ENCODE measurements around the gene CD93. TPM values are rescaled to one million over a fixed set of nuclear protein-coding genes. Genes with fewer than 3 reads are reported as not detected.

CD93 gene
- total RNA-seq, 1 donor from 2014 or later: not detected

- H3K27ac Mint-ChIP-seq: no peak overlapping the region
- POLR2A ChIA-PET: no interaction called here
- H3K4me1 Mint-ChIP-seq: no peaks in the 10 kb centered on the region
- ATAC-seq (ENCODE audit: low read depth) (no peak), DNase-seq (no peak)
- no peak for TF ChIP-seq CTCF (IDR thresholded peaks at IDR 0.05)
- H3K27me3 Mint-ChIP-seq: peaks cover 18% of the 10 kb centered on the region
- no peaks in the 10 kb centered on the region for H3K36me3 Mint-ChIP-seq (ENCODE audit: low read depth)
- intact Hi-C loops (cut with micrococcal nuclease): no loop called here
- H3K9me3 Mint-ChIP-seq: no peaks in the 10 kb centered on the region
- H3K4me3 Mint-ChIP-seq: no peak overlapping the region
- CTCF ChIA-PET: no interaction called here
These were observed 33.5 kb upstream of the CD93 start for GRCh38 chr20:23119456-23120216.

GRCh38 chr20:23118766-23119165 is 32.6 kb upstream of the CD93 start:
- Mint-ChIP-seq H3K4me1 (no peaks in the 10 kb centered on the region), H3K4me3 (no peak overlapping the region), H3K9me3 (no peaks in the 10 kb centered on the region), H3K27me3 (peaks cover 17% of the 10 kb centered on the region), H3K27ac (no peak overlapping the region), H3K36me3 (ENCODE audit: low read depth) (no peaks in the 10 kb centered on the region)
- TF ChIP-seq CTCF (IDR thresholded peaks at IDR 0.05): no peak
- CTCF ChIA-PET: no interaction called here
- ATAC-seq (ENCODE audit: low read depth) (no peak), DNase-seq (no peak)
- POLR2A ChIA-PET: no interaction called here
- intact Hi-C loops (cut with micrococcal nuclease): no loop called here

- POLR2A ChIA-PET: no interaction called here
- no peak overlapping the region for H3K27ac Mint-ChIP-seq
- no peaks in the 10 kb centered on the region for H3K4me1 Mint-ChIP-seq
- H3K27me3 Mint-ChIP-seq: peaks cover 14% of the 10 kb centered on the region
- TF ChIP-seq CTCF (IDR thresholded peaks at IDR 0.05): no peak
- CTCF ChIA-PET: no interaction called here
- H3K9me3 Mint-ChIP-seq: no peaks in the 10 kb centered on the region
- intact Hi-C loops (cut with micrococcal nuclease): no loop called here
- no peak overlapping the region for H3K4me3 Mint-ChIP-seq
- no peak for DNase-seq
- no peak for ATAC-seq (ENCODE audit: low read depth)
- no peaks in the 10 kb centered on the region for H3K36me3 Mint-ChIP-seq (ENCODE audit: low read depth)
These were observed 32.0 kb upstream of the CD93 start for GRCh38 chr20:23118144-23118543.

GRCh38 chr20:23117738-23118137 is 31.6 kb upstream of the CD93 start:
- intact Hi-C loops (cut with micrococcal nuclease): no loop called here
- H3K27me3 Mint-ChIP-seq: peaks cover 12% of the 10 kb centered on the region
- POLR2A ChIA-PET: no interaction called here
- DNase-seq: no peak
- no peaks in the 10 kb centered on the region for H3K36me3 Mint-ChIP-seq (ENCODE audit: low read depth)
- CTCF ChIA-PET: no interaction called here
- no peaks in the 10 kb centered on the region for H3K4me1 Mint-ChIP-seq
- no peak overlapping the region for H3K27ac Mint-ChIP-seq
- no peak overlapping the region for H3K4me3 Mint-ChIP-seq
- no peak for ATAC-seq (ENCODE audit: low read depth)
- H3K9me3 Mint-ChIP-seq: no peaks in the 10 kb centered on the region
- no peak for TF ChIP-seq CTCF (IDR thresholded peaks at IDR 0.05)

- POLR2A ChIA-PET: no interaction called here
- no peaks in the 10 kb centered on the region for H3K9me3 Mint-ChIP-seq
- no peaks in the 10 kb centered on the region for H3K36me3 Mint-ChIP-seq (ENCODE audit: low read depth)
- no peak for TF ChIP-seq CTCF (IDR thresholded peaks at IDR 0.05)
- no peak overlapping the region for H3K4me3 Mint-ChIP-seq
- DNase-seq (no peak), ATAC-seq (ENCODE audit: low read depth) (no peak)
- CTCF ChIA-PET: no interaction called here
- peaks cover 12% of the 10 kb centered on the region for H3K27me3 Mint-ChIP-seq
- no peak overlapping the region for H3K27ac Mint-ChIP-seq
- no peaks in the 10 kb centered on the region for H3K4me1 Mint-ChIP-seq
- intact Hi-C loops (cut with micrococcal nuclease): no loop called here
These were observed 30.4 kb upstream of the CD93 start for GRCh38 chr20:23116311-23117089.
